Uterus (tissue), 4 donors: Measurements from ENCODE around the gene ROBO2. TPM values are rescaled to one million over a fixed set of nuclear protein-coding genes. Genes with fewer than 3 reads are reported as not detected.

ENCODE experiments used
- DNase-seq, 2 donors: peaks; one replicate each; pipeline ENCODE4 v3.0.0-alpha.2; 2019 to 2020
- H3K27ac ChIP-seq, 2 donors: fragments of 200-600 bp; sonication (generic); 1 replicate in 1 of 2; 2 replicates in 1 of 2; pipeline ENCODE4 v1.5.1; 2016 to 2018
- H3K27me3 ChIP-seq, 2 donors: fragments of 200-600 bp; sonication (generic); one replicate each; pipeline ENCODE4 v1.5.1; 2018 to 2019; ENCODE audit warnings: control low read depth in 1 of 2
- H3K36me3 ChIP-seq, 2 donors: fragments of 200-600 bp; sonication (generic); one replicate each; pipeline ENCODE4 v1.5.1; 2019; ENCODE audit warnings: control low read depth in 1 of 2
- H3K4me1 ChIP-seq, 2 donors: fragments of 200-600 bp; sonication (generic); one replicate each; pipeline ENCODE4 v1.5.1; 2018 to 2019; ENCODE audit warnings: control low read depth in 1 of 2
- H3K4me3 ChIP-seq, 2 donors: fragments of 200-600 bp; sonication (generic); 1 replicate in 1 of 2; 2 replicates in 1 of 2; pipeline ENCODE4 v1.5.1; 2018 to 2019; ENCODE audit warnings: mild to moderate bottlenecking in 1 of 2
- H3K9me3 ChIP-seq, 2 donors: fragments of 200-600 bp; sonication (generic); one replicate each; pipeline ENCODE4 v1.5.1; 2019; ENCODE audit warnings: control low read depth in 1 of 2
- POLR2A ChIP-seq, 2 donors: fragments of 450-650 bp; IDR thresholded peaks; one replicate each; pipeline ENCODE4 v1.6.1; 2016; ENCODE audit warnings: antibody characterized with exemption in 2 of 2, mild to moderate bottlenecking in 1 of 2, moderate library complexity in 1 of 2
- intact Hi-C: fragments of 100-400 bp; cut with DNase I; formaldehyde crosslinking; loops from one replicate; pipeline ENCODE4 v1.15.1; 2023; ENCODE audit warnings: low total_unique reads
- total RNA-seq, 4 donors: library from RNA; depleted of rRNA in 3 of 4; stranded (reverse); fragments of >200 nt in 3 of 4; gene quantifications; one replicate each; pipeline versions ENCODE4 v1.1.0 to v1.2.4, GENCODE V29; 2014 to 2023
- TF ChIP-seq, protein P1 (sequence below), 4 experiments: fragments of 200-600 bp in 2 of 4; fragments of 450-650 bp in 2 of 4; sonication (generic) in 2 of 4; IDR thresholded peaks; one replicate each; pipeline ENCODE4 v1.5.1; 2016 to 2019; ENCODE audit warnings: antibody characterized with exemption in 4 of 4, mild to moderate bottlenecking in 2 of 4, moderate library complexity in 1 of 4
- donor health status: DM: yes; HTN: yes; CAD: no.

The ROBO2 gene
- total RNA-seq, 4 donors from 2014 or later, result 0.26 to 51.3 (median 0.49) TPM; not detected in 1

DNA sequence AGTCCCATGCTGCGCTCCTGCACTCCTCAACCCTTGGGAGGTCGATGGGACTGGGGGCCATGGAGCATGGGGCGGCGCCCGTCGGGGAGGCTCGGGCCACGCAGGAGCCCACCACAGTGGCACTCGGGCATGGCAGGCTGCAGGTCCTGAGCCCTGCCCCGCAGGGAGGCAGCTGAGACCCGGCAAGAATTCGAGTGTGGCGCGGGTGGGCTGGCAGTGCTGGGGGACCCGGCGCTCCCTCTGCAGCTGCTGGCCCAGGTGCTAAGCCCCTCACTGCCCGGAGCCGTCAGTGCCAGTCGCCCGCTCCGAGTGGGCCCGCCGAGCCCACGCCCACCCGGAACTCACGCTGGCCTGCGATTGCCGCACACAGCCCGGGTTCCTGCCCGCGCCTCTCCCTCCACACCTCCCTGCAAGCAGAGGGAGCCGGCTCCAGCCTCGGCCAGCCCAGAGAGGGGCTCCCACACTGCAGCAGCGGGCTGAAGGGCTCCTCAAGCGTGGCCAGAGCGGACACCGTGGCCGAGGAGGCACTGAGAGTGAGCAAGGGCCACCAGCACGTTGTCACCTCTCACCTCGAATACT is 200.3 kb downstream of the ROBO2 start:
- DNase-seq, result no peak
- Histone ChIP-seq H3K9me3 (no peaks in the 10 kb centered on the region), H3K36me3 (no peaks in the 10 kb centered on the region), H3K27ac (no peak overlapping the region), H3K4me3 (no peak overlapping the region), H3K4me1 (no peaks in the 10 kb centered on the region), H3K27me3 (no peaks in the 10 kb centered on the region)
- intact Hi-C loops, result no loop called here
- TF ChIP-seq POLR2A (IDR thresholded peaks at IDR 0.05), result no peak
- TF ChIP-seq, protein P1, sequence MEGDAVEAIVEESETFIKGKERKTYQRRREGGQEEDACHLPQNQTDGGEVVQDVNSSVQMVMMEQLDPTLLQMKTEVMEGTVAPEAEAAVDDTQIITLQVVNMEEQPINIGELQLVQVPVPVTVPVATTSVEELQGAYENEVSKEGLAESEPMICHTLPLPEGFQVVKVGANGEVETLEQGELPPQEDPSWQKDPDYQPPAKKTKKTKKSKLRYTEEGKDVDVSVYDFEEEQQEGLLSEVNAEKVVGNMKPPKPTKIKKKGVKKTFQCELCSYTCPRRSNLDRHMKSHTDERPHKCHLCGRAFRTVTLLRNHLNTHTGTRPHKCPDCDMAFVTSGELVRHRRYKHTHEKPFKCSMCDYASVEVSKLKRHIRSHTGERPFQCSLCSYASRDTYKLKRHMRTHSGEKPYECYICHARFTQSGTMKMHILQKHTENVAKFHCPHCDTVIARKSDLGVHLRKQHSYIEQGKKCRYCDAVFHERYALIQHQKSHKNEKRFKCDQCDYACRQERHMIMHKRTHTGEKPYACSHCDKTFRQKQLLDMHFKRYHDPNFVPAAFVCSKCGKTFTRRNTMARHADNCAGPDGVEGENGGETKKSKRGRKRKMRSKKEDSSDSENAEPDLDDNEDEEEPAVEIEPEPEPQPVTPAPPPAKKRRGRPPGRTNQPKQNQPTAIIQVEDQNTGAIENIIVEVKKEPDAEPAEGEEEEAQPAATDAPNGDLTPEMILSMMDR (IDR thresholded peaks at IDR 0.05), result no peak

DNA sequence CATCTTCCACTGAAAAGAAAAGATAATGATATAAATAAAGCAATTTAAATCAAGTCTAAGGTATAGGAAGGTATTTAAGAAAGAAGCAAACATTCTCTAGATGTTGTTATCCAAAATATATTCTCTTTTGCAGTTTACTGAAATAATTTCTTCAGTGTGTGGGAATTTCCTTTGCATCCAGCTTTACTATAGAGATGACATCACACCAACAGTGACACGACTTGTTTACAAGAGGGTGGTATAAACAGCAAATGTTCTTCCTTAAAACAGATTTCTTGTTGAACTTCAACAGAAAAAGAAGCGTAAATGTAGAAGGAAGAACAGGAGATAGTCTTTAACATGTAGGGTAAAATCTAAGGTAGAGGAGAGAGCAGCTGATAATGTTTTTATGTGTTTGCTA is 202.5 kb downstream of the ROBO2 start:
- Histone ChIP-seq H3K4me3 (no peak overlapping the region), H3K27ac (no peak overlapping the region), H3K27me3 (no peaks in the 10 kb centered on the region), H3K4me1 (no peaks in the 10 kb centered on the region), H3K36me3 (no peaks in the 10 kb centered on the region), H3K9me3 (no peaks in the 10 kb centered on the region)
- DNase-seq, result no peak
- no peak for TF ChIP-seq POLR2A (IDR thresholded peaks at IDR 0.05)
- TF ChIP-seq, protein P1 (IDR thresholded peaks at IDR 0.05), result no peak
- intact Hi-C loops, result no loop called here

DNA sequence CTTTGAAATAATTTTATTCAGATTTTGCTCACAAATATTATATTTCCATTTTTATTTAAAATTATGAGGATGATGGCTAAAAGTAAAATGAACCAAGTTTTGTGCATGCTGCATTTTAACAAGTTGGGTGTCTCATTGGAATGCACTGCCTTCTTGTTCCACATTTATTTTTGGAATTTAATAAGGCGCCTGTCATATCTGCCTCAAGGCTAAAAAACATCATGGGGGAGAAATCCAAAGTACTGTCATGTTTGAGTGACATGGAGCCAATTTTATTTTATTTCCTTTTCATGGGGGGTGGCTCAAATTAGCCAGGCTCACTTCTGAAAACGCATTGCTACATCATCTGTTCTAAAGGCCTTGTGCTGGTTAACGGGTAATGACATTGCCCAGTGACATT is 205.1 kb downstream of the ROBO2 start:
- no peak overlapping the region for H3K27ac ChIP-seq

DNA sequence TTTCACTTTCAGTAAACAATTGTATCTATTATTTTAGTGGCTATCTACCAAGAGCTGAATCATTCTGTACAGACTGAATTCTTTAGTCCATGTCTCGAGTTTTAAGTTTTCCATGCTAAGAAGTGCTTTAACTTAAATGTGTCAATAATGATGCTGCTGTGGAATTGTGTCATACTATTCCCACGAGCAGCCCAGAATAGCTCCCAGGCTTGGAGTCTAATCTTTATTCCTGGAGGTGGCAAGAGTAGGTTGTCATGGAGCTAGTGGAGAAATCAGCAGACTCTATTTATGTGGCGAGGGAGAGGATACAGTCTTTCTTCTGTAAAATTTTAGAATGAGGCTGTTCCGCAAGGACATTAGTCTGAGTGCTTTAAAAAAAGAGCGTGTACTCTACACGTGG is 207.2 kb downstream of the ROBO2 start:
- TF ChIP-seq POLR2A (IDR thresholded peaks at IDR 0.05), result no peak
- TF ChIP-seq, protein P1 (IDR thresholded peaks at IDR 0.05), result no peak
- H3K27me3 ChIP-seq, result no peaks in the 10 kb centered on the region
- no peaks in the 10 kb centered on the region for H3K36me3 ChIP-seq
- intact Hi-C loops, result no loop called here
- H3K4me3 ChIP-seq, result no peak overlapping the region
- H3K4me1 ChIP-seq, result no peaks in the 10 kb centered on the region
- DNase-seq, result no peak
- H3K9me3 ChIP-seq, result no peaks in the 10 kb centered on the region
- H3K27ac ChIP-seq, result no peak overlapping the region

More for the DNA sequence above, 205.1 kb downstream of the ROBO2 start:
- H3K9me3 ChIP-seq, result no peaks in the 10 kb centered on the region
- TF ChIP-seq, protein P1 (IDR thresholded peaks at IDR 0.05), result no peak
- TF ChIP-seq POLR2A (IDR thresholded peaks at IDR 0.05), result no peak
- H3K4me1 ChIP-seq, result no peaks in the 10 kb centered on the region
- no peak for DNase-seq
- H3K36me3 ChIP-seq, result no peaks in the 10 kb centered on the region
- intact Hi-C loops, result no loop called here
- no peak overlapping the region for H3K4me3 ChIP-seq
- no peaks in the 10 kb centered on the region for H3K27me3 ChIP-seq

DNA sequence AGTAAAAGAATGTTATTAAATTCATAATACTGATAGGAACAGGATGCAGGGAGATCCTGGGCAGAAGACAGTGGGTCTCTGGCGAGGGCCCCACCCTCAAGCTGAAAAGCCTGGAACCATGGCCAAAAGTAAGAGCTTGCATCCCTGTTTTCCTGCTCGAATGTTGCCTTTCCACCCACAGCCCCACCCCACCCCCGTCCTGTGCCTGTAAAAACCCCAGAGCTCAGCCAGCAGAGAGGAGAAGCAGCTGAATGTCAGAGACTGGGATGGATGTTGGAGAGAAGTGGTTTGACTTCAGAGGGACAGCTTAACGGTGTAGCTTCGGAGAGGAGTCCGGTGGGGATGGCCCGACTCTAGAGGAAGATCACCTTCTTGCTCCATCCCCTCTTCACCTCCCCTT is 207.9 kb downstream of the ROBO2 start:
- no peaks in the 10 kb centered on the region for H3K27me3 ChIP-seq
- no peak for DNase-seq
- no peak overlapping the region for H3K27ac ChIP-seq
- intact Hi-C loops, result no loop called here
- H3K9me3 ChIP-seq, result no peaks in the 10 kb centered on the region
- no peaks in the 10 kb centered on the region for H3K4me1 ChIP-seq
- no peak for TF ChIP-seq POLR2A (IDR thresholded peaks at IDR 0.05)
- TF ChIP-seq, protein P1 (IDR thresholded peaks at IDR 0.05), result no peak
- H3K36me3 ChIP-seq, result no peaks in the 10 kb centered on the region
- H3K4me3 ChIP-seq, result no peak overlapping the region
